Lower lobe of right lung (tissue), 2 donors: ENCODE data around the gene CA9. TPM values are rescaled to one million over a fixed set of nuclear protein-coding genes. Genes with fewer than 3 reads are reported as not detected.

Source experiments
- ATAC-seq, 2 donors: fragments of 200-7000 bp; cut with Tn5 transposase; one replicate each; pipeline ENCODE4 v1.9.1; 2020 to 2022; ENCODE audit warnings: mild to moderate bottlenecking in 2 of 2, moderate library complexity in 2 of 2
- DNase-seq: peaks from one replicate; pipeline ENCODE4 v3.0.0-alpha.2; 2020
- H3K27ac ChIP-seq: fragments of 200-600 bp; one replicate; pipeline ENCODE4 v1.8.0; 2022
- H3K27me3 ChIP-seq: fragments of 200-600 bp; one replicate; pipeline ENCODE4 v1.8.0; 2022; ENCODE audit warnings: low read depth
- H3K36me3 ChIP-seq: fragments of 200-600 bp; one replicate; pipeline ENCODE4 v1.8.0; 2022; ENCODE audit warnings: mild to moderate bottlenecking
- H3K4me1 ChIP-seq: fragments of 200-600 bp; one replicate; pipeline ENCODE4 v1.8.0; 2022
- H3K4me3 ChIP-seq: fragments of 200-600 bp; one replicate; pipeline ENCODE4 v1.8.0; 2022; ENCODE audit warnings: mild to moderate bottlenecking
- H3K9me3 ChIP-seq: fragments of 200-600 bp; one replicate; pipeline ENCODE4 v1.8.0; 2022
- CTCF ChIP-seq: fragments of 200-600 bp; IDR thresholded peaks from one replicate; pipeline ENCODE4 v1.8.0; 2022; ENCODE audit warnings: antibody characterized with exemption, mild to moderate bottlenecking
- intact Hi-C: fragments of 100-400 bp; cut with DNase I; formaldehyde crosslinking; loops from one replicate; pipeline ENCODE4 v1.11.0; 2022
- total RNA-seq: library from RNA; stranded (reverse); fragmentation: NEBNext Ultra II Directional; extraction: Animal tissue kit (Norgen Biotek cat#: 25700); gene quantifications from one replicate; pipeline ENCODE4 v1.2.1, GENCODE V29; 2021
- donor health status: DM: no; HTN: yes; CAD: no; lungs with severe emphysema.

Gene CA9
- total RNA-seq, 1 donor from 2014 or later = not detected

GRCh38 chr9:35706951-35707350 is 33.2 kb downstream of the CA9 start:
- Histone ChIP-seq H3K27me3 (no peaks in the 10 kb centered on the region), H3K4me1 (no peaks in the 10 kb centered on the region), H3K27ac (no peak overlapping the region), H3K9me3 (no peaks in the 10 kb centered on the region), H3K36me3 (peaks cover 100% of the 10 kb centered on the region), H3K4me3 (no peak overlapping the region)
- DNase-seq = no peak
- ATAC-seq = no peak
- no peak for TF ChIP-seq CTCF
- intact Hi-C loops = no loop called here

- Histone ChIP-seq H3K9me3 (no peaks in the 10 kb centered on the region), H3K4me3 (no peak overlapping the region), H3K27me3 (no peaks in the 10 kb centered on the region), H3K36me3 (peaks cover 100% of the 10 kb centered on the region), H3K27ac (no peak overlapping the region), H3K4me1 (no peaks in the 10 kb centered on the region)
- DNase-seq (no peak), ATAC-seq (no peak)
- no peak for TF ChIP-seq CTCF
- intact Hi-C loops = no loop called here
Observed at GRCh38 chr9:35708146-35708545, 34.4 kb downstream of the CA9 start.

GRCh38 chr9:35710818-35711500 is 37.2 kb downstream of the CA9 start:
- H3K36me3 ChIP-seq = peaks cover 100% of the 10 kb centered on the region
- H3K9me3 ChIP-seq = no peaks in the 10 kb centered on the region
- TF ChIP-seq CTCF = no peak
- ATAC-seq (no peak), DNase-seq (no peak)
- no peaks in the 10 kb centered on the region for H3K27me3 ChIP-seq
- no peak overlapping the region for H3K27ac ChIP-seq
- no peaks in the 10 kb centered on the region for H3K4me1 ChIP-seq
- no peak overlapping the region for H3K4me3 ChIP-seq
- intact Hi-C loops = no loop called here

- Histone ChIP-seq H3K27me3 (no peaks in the 10 kb centered on the region), H3K36me3 (peaks cover 100% of the 10 kb centered on the region), H3K9me3 (no peaks in the 10 kb centered on the region), H3K4me3 (no peak overlapping the region), H3K4me1 (no peaks in the 10 kb centered on the region), H3K27ac (no peak overlapping the region)
- no peak for TF ChIP-seq CTCF
- intact Hi-C loops = no loop called here
- ATAC-seq = no peak
- DNase-seq = no peak
Observed at GRCh38 chr9:35711501-35712428, 38.0 kb downstream of the CA9 start.

GRCh38 chr9:35712762-35713400 is 39.2 kb downstream of the CA9 start:
- Histone ChIP-seq H3K4me3 (no peak overlapping the region), H3K36me3 (peaks cover 100% of the 10 kb centered on the region)

More at GRCh38 chr9:35712762-35713400, 39.2 kb downstream of the CA9 start:
- Histone ChIP-seq H3K27me3 (no peaks in the 10 kb centered on the region), H3K9me3 (no peaks in the 10 kb centered on the region), H3K4me1 (no peaks in the 10 kb centered on the region), H3K27ac (no peak overlapping the region)
- no peak for ATAC-seq
- intact Hi-C loops = no loop called here
- DNase-seq = no peak
- TF ChIP-seq CTCF = no peak
